K562 (cell line): ENCODE results near the gene RBFOX1. TPM values are rescaled to one million over a fixed set of nuclear protein-coding genes. Genes with fewer than 3 reads are reported as not detected.

Experiments used
- ATAC-seq: fragments of 200-7000 bp; cut with Tn5 transposase; 3 replicates; pipeline ENCODE4 v1.9.1; 2020; ENCODE audit warnings: moderate library complexity
- BruUV-seq: library from RNA; stranded (reverse); fragments of 400-500 nt; replicated peaks from 2 replicates; lab custom pipeline; 2021; lab: Mats Ljungman, UMichigan
- CTCF ChIA-PET: fragments of 300-600 bp; formaldehyde crosslinking; extraction: SDS; loops from one replicate; lab custom pipeline; 2021; ENCODE audit warnings: low intra/inter-chr PET ratio; lab: Yijun Ruan, JAX
- POLR2A ChIA-PET: fragments of 300-600, 350-650 bp; sonication (Branson Sonifier 250); formaldehyde crosslinking; extraction: SDS; loops from one replicate; lab custom pipeline; 2021; ENCODE audit warnings: antibody characterized with exemption, inconsistent platforms; lab: Yijun Ruan, JAX
- DNase-seq, 4 experiments: peaks; one replicate each; pipeline versions ENCODE4 v3.0.0 to v3.0.0-alpha.2; 2011 to 2018; ENCODE audit warnings: low spot score in 3 of 4, mixed read lengths in 3 of 4; ENCODE audit errors: extremely low read depth in 1 of 4
- FAIRE-seq: peaks from 2 replicates; lab custom pipeline; 2011; peaks lifted over from hg19 to GRCh38; lab: Jason Lieb, UNC
- H2AFZ ChIP-seq: 2 replicates; pipeline ENCODE4 v1.6.0; 2011; ENCODE audit warnings: low read depth, low read length, control low read depth, inconsistent platforms
- H3K27ac ChIP-seq: fragments of 200-600 bp; 3 replicates; pipeline ENCODE4 v1.8.0; 2011; ENCODE audit warnings: low read depth, mild to moderate bottlenecking, control low read depth, inconsistent platforms, low read length, moderate library complexity, mixed read lengths; ENCODE audit errors: extremely low read depth
- H3K27me3 ChIP-seq, 2 experiments: fragments of 300-600 bp in 1 of 2; 2 replicates in 1 of 2; 3 replicates in 1 of 2; pipeline versions ENCODE4 v1.6.0 to v1.8.0; 2011; ENCODE audit warnings: inconsistent platforms in 2 of 2, low read length in 2 of 2, mild to moderate bottlenecking in 1 of 2, mixed read lengths in 1 of 2, moderate library complexity in 1 of 2; ENCODE audit not compliant: control insufficient read depth in 2 of 2, insufficient read depth in 2 of 2
- H3K36me3 ChIP-seq: fragments of 300-600 bp; 3 replicates; pipeline ENCODE4 v1.8.0; 2011; ENCODE audit warnings: mild to moderate bottlenecking, low read length, inconsistent platforms; ENCODE audit not compliant: control insufficient read depth, insufficient read depth
- H3K4me1 ChIP-seq, 2 experiments: fragments of 200-600 bp in 1 of 2; replicated peaks in 1 of 2; 2 replicates in 1 of 2; 3 replicates in 1 of 2; pipeline versions ENCODE4 v1.5.1 to v1.8.0; 2011; ENCODE audit warnings: inconsistent platforms in 2 of 2, low read length in 2 of 2, mild to moderate bottlenecking in 1 of 2, mixed read lengths in 1 of 2, moderate library complexity in 1 of 2; ENCODE audit not compliant: control insufficient read depth in 2 of 2, insufficient read depth in 2 of 2
- H3K4me2 ChIP-seq: 2 replicates; pipeline ENCODE4 v1.6.1; 2011; ENCODE audit warnings: low read length, control low read depth, inconsistent platforms, mixed read lengths; ENCODE audit not compliant: insufficient read depth
- H3K4me3 ChIP-seq: fragments of 200-600 bp; sonication (generic), shearing (Covaris generic); 2 replicates; pipeline ENCODE4 v1.5.1; 2016; ENCODE audit warnings: control low read depth, inconsistent platforms
- H3K79me2 ChIP-seq: fragments of 200-600 bp; 3 replicates; pipeline ENCODE4 v1.8.0; 2011; ENCODE audit warnings: low read length, inconsistent platforms; ENCODE audit not compliant: control insufficient read depth, insufficient read depth
- H3K9ac ChIP-seq, 2 experiments: 2 replicates each; pipeline versions ENCODE4 v1.6.0 to v1.6.1; 2011; ENCODE audit warnings: low read depth in 2 of 2, low read length in 2 of 2, control low read depth in 1 of 2, inconsistent platforms in 1 of 2, mild to moderate bottlenecking in 1 of 2, mixed read lengths in 1 of 2; ENCODE audit not compliant: insufficient read depth in 1 of 2
- H3K9me1 ChIP-seq: one replicate; pipeline ENCODE4 v1.6.0; 2011; ENCODE audit warnings: inconsistent platforms, mild to moderate bottlenecking, low read length, moderate library complexity; ENCODE audit not compliant: control insufficient read depth, insufficient read depth
- H3K9me3 ChIP-seq: replicated peaks from 2 replicates; pipeline ENCODE4 v1.5.1; 2011; ENCODE audit warnings: low read depth, low read length, inconsistent platforms; ENCODE audit not compliant: control insufficient read depth, insufficient read depth
- H4K20me1 ChIP-seq: replicated peaks from 2 replicates; pipeline ENCODE4 v1.6.1; 2011; ENCODE audit warnings: low read length, inconsistent platforms, mixed read lengths; ENCODE audit not compliant: control insufficient read depth, insufficient read depth
- KLF16 ChIP-seq: IDR thresholded peaks from 2 replicates; pipeline ENCODE4 v1.6.1; 2016; ENCODE audit warnings: antibody characterized with exemption
- RBM15 ChIP-seq: fragments of 200-400 bp; formaldehyde crosslinking; IDR thresholded peaks from 2 replicates; pipeline ENCODE4 v1.6.1; 2018; ENCODE audit warnings: mild to moderate bottlenecking, low read length, moderate library complexity; ENCODE audit not compliant: insufficient read depth
- RBM17 ChIP-seq: fragments of 200-400 bp; formaldehyde crosslinking; IDR thresholded peaks from 2 replicates; pipeline ENCODE4 v1.6.1; 2017; ENCODE audit warnings: low read depth, mild to moderate bottlenecking, low read length, borderline replicate concordance
- TFAM ChIP-seq: fragments of 250-450 bp; sonication (Bioruptor Pico); conservative IDR thresholded peaks from 2 replicates; pipeline ENCODE4 v1.5.0; 2021; ENCODE audit warnings: mild to moderate bottlenecking, moderate library complexity
- ZBED1 ChIP-seq: IDR thresholded peaks from 2 replicates; pipeline ENCODE4 v1.6.1; 2014
- ZNF24 ChIP-seq: fragments of 450-650 bp; IDR thresholded peaks from 2 replicates; pipeline ENCODE4 v1.6.1; 2016
- WGBS: fragments of 100-300 bp; shearing (Covaris generic); methylation state at CpG from one replicate; pipeline ENCODE4 v1.1.6; 2016; ENCODE audit warnings: low coverage, mixed read lengths; ENCODE audit not compliant: insufficient coverage; ENCODE audit errors: missing lambda C conversion rate; 5-methylcytosine and 5-hydroxymethylcytosine counted together
- in situ Hi-C: fragments of 300-500 bp; cut with MboI; formaldehyde crosslinking; loops from 4 replicates; pipeline ENCODE4 v1.15.0; 2018; ENCODE audit warnings: inconsistent platforms, mixed read lengths
- intact Hi-C: fragments of 100-400 bp; cut with micrococcal nuclease; formaldehyde crosslinking; loops from 2 replicates; pipeline ENCODE4 v1.14.2; 2022
- polyA plus RNA-seq, 8 experiments: library from polyadenylated mRNA; depleted of rRNA in 4 of 8; stranded (reverse) in 5 of 8; unstranded in 3 of 8; fragments of >200 nt; fragmentation: Nextera tagmentation in 2 of 8; fragmentation: Illumina TruSeq in 1 of 8; extraction: Ambion mirVana in 2 of 8; extraction: Trizol in 1 of 8; gene quantifications; 2 replicates each; pipeline versions ENCODE4 v1.2.1 to v1.2.3, GENCODE V29; 2011 to 2014; ENCODE audit warnings: inconsistent platforms in 1 of 8, missing spikeins in 1 of 8
- total RNA-seq, 7 experiments: library from RNA; depleted of rRNA in 6 of 7; stranded (reverse); fragments of >200 nt in 6 of 7; fragmentation: Illumina TruSeq in 2 of 7; extraction: Trizol in 2 of 7; gene quantifications; 2 replicates each; pipeline versions ENCODE4 v1.2.1 to v1.2.3, GENCODE V29; 2011 to 2021; ENCODE audit warnings: low replicate concordance in 1 of 7
- TF ChIP-seq, protein P1 (sequence below): sonication (generic); formaldehyde crosslinking; IDR thresholded peaks from 2 replicates; pipeline ENCODE4 v1.8.0; 2022; ENCODE audit warnings: missing genetic modification reagents, mild to moderate bottlenecking, borderline replicate concordance
- TF ChIP-seq, protein P2 (sequence below): fragments of 250-450 bp; sonication (Bioruptor Pico); IDR thresholded peaks from 2 replicates; pipeline ENCODE4 v1.4.0; 2020
- TF ChIP-seq, protein P3 (sequence below): fragments of 450-650 bp; formaldehyde crosslinking; IDR thresholded peaks from 2 replicates; pipeline ENCODE4 v1.4.0; 2022; ENCODE audit warnings: missing genetic modification characterization
- TF ChIP-seq, protein P4 (sequence below): fragments of 450-650 bp; IDR thresholded peaks from 2 replicates; pipeline ENCODE4 v1.6.1; 2016; ENCODE audit warnings: antibody characterized with exemption

The RBFOX1 gene
- total and polyA plus RNA-seq, 9 of the 15 experiments (the other 6 are each of a cell fraction or from before 2014, with no cell fraction given), result 0.03 TPM; not detected in 8

DNA sequence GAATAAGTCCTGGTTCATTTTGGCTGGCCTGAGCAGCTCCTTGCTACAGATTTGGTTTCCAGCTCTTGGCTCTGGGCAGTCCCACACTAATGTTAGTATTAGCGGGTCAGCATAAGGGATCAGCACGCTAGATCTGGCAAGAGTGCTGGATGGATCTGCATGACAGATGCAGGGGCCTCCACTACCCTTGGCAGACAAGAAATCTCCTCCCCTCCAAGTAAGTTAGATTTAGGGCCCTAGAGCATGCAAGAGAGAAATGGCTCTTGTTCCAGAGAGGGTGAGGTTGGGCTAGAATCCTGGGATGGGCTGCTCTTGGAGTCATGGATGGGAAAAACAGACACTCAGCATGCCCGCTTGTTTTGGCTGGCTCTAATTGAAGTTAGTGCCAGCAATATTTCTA lies 414.3 kb downstream of the RBFOX1 start:
- ATAC-seq (no peak), FAIRE-seq (no peak)
- H2AFZ ChIP-seq, result no peak overlapping the region
- no peak overlapping the region for H3K9ac ChIP-seq
- H3K9me3 ChIP-seq, result no peaks in the 10 kb centered on the region
- no peaks in the 10 kb centered on the region for H3K4me1 ChIP-seq
- peaks cover 0 to 3% of the 10 kb centered on the region in 2 experiments; a peak in 1 of 5 replicates for H3K27me3 ChIP-seq
- H3K4me3 ChIP-seq, result no peak overlapping the region
- POLR2A ChIA-PET, result no interaction called here
- in situ Hi-C loops, result no loop called here
- H3K79me2 ChIP-seq, result no peaks in the 10 kb centered on the region
- TF ChIP-seq, protein P1, sequence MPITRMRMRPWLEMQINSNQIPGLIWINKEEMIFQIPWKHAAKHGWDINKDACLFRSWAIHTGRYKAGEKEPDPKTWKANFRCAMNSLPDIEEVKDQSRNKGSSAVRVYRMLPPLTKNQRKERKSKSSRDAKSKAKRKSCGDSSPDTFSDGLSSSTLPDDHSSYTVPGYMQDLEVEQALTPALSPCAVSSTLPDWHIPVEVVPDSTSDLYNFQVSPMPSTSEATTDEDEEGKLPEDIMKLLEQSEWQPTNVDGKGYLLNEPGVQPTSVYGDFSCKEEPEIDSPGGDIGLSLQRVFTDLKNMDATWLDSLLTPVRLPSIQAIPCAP, result no peak
- TF ChIP-seq, all 486 proteins: peak for 0
- no peaks in the 10 kb centered on the region for H4K20me1 ChIP-seq
- no peak overlapping the region for H3K27ac ChIP-seq
- DNase-seq, result no peak
- H3K36me3 ChIP-seq, result no peaks in the 10 kb centered on the region
- WGBS, result 0% methylated on average over 3 of the region's 3 CpGs
- CTCF ChIA-PET, result no interaction called here
- H3K4me2 ChIP-seq, result no peak overlapping the region
- BruUV-seq, result no TSS peak
- intact Hi-C loops, result no loop called here
- H3K9me1 ChIP-seq, result no peaks in the 10 kb centered on the region

DNA sequence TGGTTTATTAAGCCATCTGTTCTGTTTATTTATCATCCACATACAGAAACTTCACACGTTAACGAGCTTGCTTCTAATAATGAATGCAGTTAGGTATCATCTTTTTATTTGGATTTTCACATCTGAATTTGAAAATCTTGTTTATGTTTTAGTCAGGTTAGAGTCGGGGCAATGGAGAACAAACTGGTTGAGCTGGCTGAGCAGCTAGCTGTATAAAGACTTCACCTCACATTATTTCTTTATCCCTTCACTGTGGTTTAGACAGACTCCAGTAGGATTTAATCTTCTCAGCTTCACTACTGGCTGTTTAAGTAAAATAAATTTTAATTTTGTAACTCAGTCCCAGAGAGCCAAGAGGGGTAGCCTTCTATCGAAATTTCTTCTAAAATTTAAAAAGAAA lies 415.9 kb downstream of the RBFOX1 start:
- no peak for FAIRE-seq
- Histone ChIP-seq H3K9me1 (no peaks in the 10 kb centered on the region), H4K20me1 (no peaks in the 10 kb centered on the region), H3K9ac (no peak overlapping the region), H3K79me2 (no peaks in the 10 kb centered on the region), H3K36me3 (no peaks in the 10 kb centered on the region), H3K4me1 (no peaks in the 10 kb centered on the region), H3K27ac (no peak overlapping the region), H3K9me3 (no peaks in the 10 kb centered on the region), H3K4me3 (no peak overlapping the region), H3K27me3 (peaks cover 0 to 3% of the 10 kb centered on the region in 2 experiments; a peak in 1 of 5 replicates), H2AFZ (no peak overlapping the region), H3K4me2 (no peak overlapping the region)
- ChIA-PET POLR2A (interaction anchor here (1.1 kb wide), 1 partner anchor 10 kb away, joined by 4 read pairs; no protein-coding TSS in a partner anchor), CTCF (no interaction called here)
- no TSS peak for BruUV-seq
- in situ Hi-C loops (no loop called here), intact Hi-C loops (no loop called here)
- no peak for ATAC-seq
- 0% methylated on average over 4 of the region's 4 CpGs for WGBS
- no peak for DNase-seq
- TF ChIP-seq RBM15 (no peak), KLF16 (no peak), TFAM (CRISPR knock-in tag) (no peak), RBM17 (no peak), ZNF24 (no peak), ZBED1 (no peak)
- TF ChIP-seq, protein P2, sequence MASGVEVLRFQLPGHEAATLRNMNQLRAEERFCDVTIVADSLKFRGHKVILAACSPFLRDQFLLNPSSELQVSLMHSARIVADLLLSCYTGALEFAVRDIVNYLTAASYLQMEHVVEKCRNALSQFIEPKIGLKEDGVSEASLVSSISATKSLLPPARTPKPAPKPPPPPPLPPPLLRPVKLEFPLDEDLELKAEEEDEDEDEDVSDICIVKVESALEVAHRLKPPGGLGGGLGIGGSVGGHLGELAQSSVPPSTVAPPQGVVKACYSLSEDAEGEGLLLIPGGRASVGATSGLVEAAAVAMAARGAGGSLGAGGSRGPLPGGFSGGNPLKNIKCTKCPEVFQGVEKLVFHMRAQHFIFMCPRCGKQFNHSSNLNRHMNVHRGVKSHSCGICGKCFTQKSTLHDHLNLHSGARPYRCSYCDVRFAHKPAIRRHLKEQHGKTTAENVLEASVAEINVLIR (CRISPR knock-in tag), result no peak
- TF ChIP-seq, protein P3, sequence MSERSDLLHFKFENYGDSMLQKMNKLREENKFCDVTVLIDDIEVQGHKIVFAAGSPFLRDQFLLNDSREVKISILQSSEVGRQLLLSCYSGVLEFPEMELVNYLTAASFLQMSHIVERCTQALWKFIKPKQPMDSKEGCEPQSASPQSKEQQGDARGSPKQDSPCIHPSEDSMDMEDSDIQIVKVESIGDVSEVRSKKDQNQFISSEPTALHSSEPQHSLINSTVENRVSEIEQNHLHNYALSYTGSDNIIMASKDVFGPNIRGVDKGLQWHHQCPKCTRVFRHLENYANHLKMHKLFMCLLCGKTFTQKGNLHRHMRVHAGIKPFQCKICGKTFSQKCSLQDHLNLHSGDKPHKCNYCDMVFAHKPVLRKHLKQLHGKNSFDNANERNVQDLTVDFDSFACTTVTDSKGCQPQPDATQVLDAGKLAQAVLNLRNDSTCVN (CRISPR knock-in tag), result no peak
- TF ChIP-seq, protein P4, sequence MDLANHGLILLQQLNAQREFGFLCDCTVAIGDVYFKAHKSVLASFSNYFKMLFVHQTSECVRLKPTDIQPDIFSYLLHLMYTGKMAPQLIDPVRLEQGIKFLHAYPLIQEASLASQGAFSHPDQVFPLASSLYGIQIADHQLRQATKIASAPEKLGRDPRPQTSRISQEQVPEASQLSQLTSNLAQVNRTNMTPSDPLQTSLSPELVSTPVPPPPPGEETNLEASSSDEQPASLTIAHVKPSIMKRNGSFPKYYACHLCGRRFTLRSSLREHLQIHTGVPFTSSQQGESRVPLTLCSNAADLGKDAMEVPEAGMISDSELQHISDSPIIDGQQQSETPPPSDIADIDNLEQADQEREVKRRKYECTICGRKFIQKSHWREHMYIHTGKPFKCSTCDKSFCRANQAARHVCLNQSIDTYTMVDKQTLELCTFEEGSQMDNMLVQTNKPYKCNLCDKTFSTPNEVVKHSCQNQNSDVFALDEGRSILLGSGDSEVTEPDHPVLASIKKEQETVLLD, result no peak
